AG20443 (cell line): Measurements from ENCODE around the gene TMEM207.
A peak's percentile ranks its signal among the peaks of the same experiment; 100 is the strongest.

Experiments used
- DNase-seq: peaks from one replicate; pipeline ENCODE4 v3.0.0; 2012; ENCODE audit warnings: low spot score, mixed read lengths

TMEM207 gene

GRCh38 chr3:190385731-190386688, 63.7 kb downstream of the TMEM207 start:
- peak; percentile 73 for DNase-seq

GRCh38 chr3:190384309-190384756, 65.4 kb downstream of the TMEM207 start:
- DNase-seq, result peak; percentile 24

GRCh38 chr3:190382082-190382481, 67.6 kb downstream of the TMEM207 start:
- peak; percentile 13 for DNase-seq

- DNase-seq, result no peak
Measured at GRCh38 chr3:190381441-190381840, 68.3 kb downstream of the TMEM207 start.

- no peak for DNase-seq
Measured at GRCh38 chr3:190380184-190380583, 69.5 kb downstream of the TMEM207 start.
